A549 (cell line): Measurements from ENCODE around the gene MTIF3. TPM values are rescaled to one million over a fixed set of nuclear protein-coding genes. Genes with fewer than 3 reads are reported as not detected.

Experiments used
- ATAC-seq, 2 experiments: fragments of 200-7000 bp in 1 of 2; fragments of >200 bp in 1 of 2; cut with Nextera tagmentation in 1 of 2; cut with Tn5 transposase in 1 of 2; 3 replicates each; pipeline versions ENCODE4 v1.8.0 to v1.9.1; 2018 to 2020; ENCODE audit warnings: mild to moderate bottlenecking in 1 of 2, moderate library complexity in 1 of 2
- CTCF ChIA-PET: fragments of 300-600 bp; sonication (Branson Sonifier 250); formaldehyde crosslinking; extraction: SDS; loops from one replicate; lab custom pipeline; 2021; ENCODE audit warnings: antibody characterized with exemption, inconsistent platforms; lab: Yijun Ruan, JAX
- POLR2A ChIA-PET: fragments of 350-600 bp; formaldehyde crosslinking; extraction: SDS; loops from one replicate; lab custom pipeline; 2021; ENCODE audit warnings: antibody characterized with exemption, inconsistent platforms; lab: Yijun Ruan, JAX
- DNase-seq, 2 experiments: peaks; one replicate each; pipeline versions ENCODE4 v3.0.0 to v3.0.0-alpha.2; 2011 to 2016; ENCODE audit warnings: low read depth in 1 of 2, low spot score in 1 of 2
- FAIRE-seq: peaks from 2 replicates; lab custom pipeline; 2011; peaks lifted over from hg19 to GRCh38; lab: Jason Lieb, UNC
- H3K27ac ChIP-seq, 2 experiments: fragments of >200 bp; sonication (Bioruptor Twin); formaldehyde crosslinking; 3 replicates each; pipeline ENCODE4 v1.5.1; 2016 to 2017
- H3K4me1 ChIP-seq: fragments of >200 bp; sonication (Bioruptor Twin); formaldehyde crosslinking; 3 replicates; pipeline ENCODE4 v1.6.1; 2016
- H3K4me2 ChIP-seq: fragments of >200 bp; sonication (Bioruptor Twin); formaldehyde crosslinking; 3 replicates; pipeline ENCODE4 v1.6.1; 2016
- H3K4me3 ChIP-seq: fragments of >200 bp; sonication (Bioruptor Twin); formaldehyde crosslinking; 3 replicates; pipeline ENCODE4 v1.5.1; 2016
- H3K9me3 ChIP-seq: fragments of >200 bp; sonication (Bioruptor Twin); formaldehyde crosslinking; 3 replicates; pipeline ENCODE4 v1.6.1; 2016
- BCL3 ChIP-seq: fragments of >200 bp; sonication (Bioruptor Twin); formaldehyde crosslinking; IDR thresholded peaks from 3 replicates; pipeline ENCODE4 v1.6.1; 2016
- CTCF ChIP-seq: fragments of >200 bp; sonication (Bioruptor Twin); formaldehyde crosslinking; IDR thresholded peaks from 3 replicates; pipeline ENCODE4 v1.5.1; 2016
- ELK1 ChIP-seq: fragments of 150-350 bp; IDR thresholded peaks from 2 replicates; pipeline ENCODE4 v1.6.1; 2014; ENCODE audit warnings: low read depth, mild to moderate bottlenecking, low read length
- EP300 ChIP-seq, 2 experiments: fragments of >200 bp; sonication (Bioruptor Twin); formaldehyde crosslinking; IDR thresholded peaks; 2 replicates in 1 of 2; 3 replicates in 1 of 2; pipeline ENCODE4 v1.6.1; 2016 to 2017
- ESRRA ChIP-seq: fragments of 150-350 bp; IDR thresholded peaks from 2 replicates; pipeline ENCODE4 v1.6.1; 2014; ENCODE audit warnings: mild to moderate bottlenecking, low read length, borderline replicate concordance
- FOSB ChIP-seq: fragments of 250-450 bp; sonication (Bioruptor Pico); IDR thresholded peaks from 2 replicates; pipeline ENCODE4 v1.5.0; 2020; ENCODE audit warnings: mild to moderate bottlenecking, moderate library complexity
- FOSL2 ChIP-seq, 2 experiments: fragments of 450-650 bp in 1 of 2; fragments of >200 bp in 1 of 2; sonication (Bioruptor Twin) in 1 of 2; formaldehyde crosslinking; IDR thresholded peaks; 2 replicates each; pipeline versions ENCODE4 v1.5.0 to v1.6.1; 2016 to 2020; ENCODE audit warnings: mild to moderate bottlenecking in 1 of 2, moderate library complexity in 1 of 2
- FOXS1 ChIP-seq: fragments of 250-450 bp; sonication (Bioruptor Pico); IDR thresholded peaks from 2 replicates; pipeline ENCODE4 v1.5.0; 2020; ENCODE audit warnings: mild to moderate bottlenecking, moderate library complexity
- HEYL ChIP-seq: fragments of 250-450 bp; sonication (Bioruptor Pico); IDR thresholded peaks from 2 replicates; pipeline ENCODE4 v1.8.0; 2021; ENCODE audit warnings: mild to moderate bottlenecking, moderate library complexity
- HOXA7 ChIP-seq: fragments of 250-450 bp; sonication (Bioruptor Pico); IDR thresholded peaks from 2 replicates; pipeline ENCODE4 v1.5.0; 2020; ENCODE audit warnings: mild to moderate bottlenecking, moderate library complexity
- HOXB13 ChIP-seq: fragments of 250-450 bp; sonication (Bioruptor Pico); IDR thresholded peaks from 2 replicates; pipeline ENCODE4 v1.5.0; 2020; ENCODE audit warnings: low read depth, mild to moderate bottlenecking, moderate library complexity
- HOXB5 ChIP-seq: fragments of 250-450 bp; sonication (Bioruptor Pico); IDR thresholded peaks from 2 replicates; pipeline ENCODE4 v1.5.0; 2020; ENCODE audit warnings: mild to moderate bottlenecking, moderate library complexity
- JUN ChIP-seq, 2 experiments: fragments of >200 bp; sonication (Bioruptor Twin); formaldehyde crosslinking; IDR thresholded peaks; 2 replicates in 1 of 2; 3 replicates in 1 of 2; pipeline ENCODE4 v1.6.1; 2016 to 2017
- KDM5A ChIP-seq: fragments of 200-600 bp; sonication (generic); IDR thresholded peaks from 2 replicates; pipeline ENCODE4 v1.6.1; 2016; ENCODE audit warnings: antibody characterized with exemption, mild to moderate bottlenecking
- MAFK ChIP-seq: fragments of 450-650 bp; IDR thresholded peaks from 2 replicates; pipeline ENCODE4 v1.6.1; 2014; ENCODE audit not compliant: partially characterized antibody
- NR3C1 ChIP-seq: fragments of >200 bp; sonication (Bioruptor Twin); formaldehyde crosslinking; IDR thresholded peaks from 3 replicates; pipeline ENCODE4 v1.6.1; 2017
- PBX3 ChIP-seq: IDR thresholded peaks from 2 replicates; pipeline ENCODE4 v1.6.1; 2012
- POLR2AphosphoS2 ChIP-seq: conservative IDR thresholded peaks from 2 replicates; pipeline ENCODE4 v1.6.1; 2012; ENCODE audit warnings: low read length, improper control_type of control experiment, inconsistent platforms
- SREBF2 ChIP-seq: fragments of 450-650 bp; IDR thresholded peaks from 2 replicates; pipeline ENCODE4 v1.6.1; 2014; ENCODE audit warnings: mild to moderate bottlenecking, moderate library complexity
- TP53 ChIP-seq: fragments of 250-450 bp; sonication (Bioruptor Pico); IDR thresholded peaks from 2 replicates; pipeline ENCODE4 v1.5.0; 2021; ENCODE audit warnings: mild to moderate bottlenecking, moderate library complexity
- ZFP36 ChIP-seq: fragments of 450-650 bp; IDR thresholded peaks from 2 replicates; pipeline ENCODE4 v1.6.1; 2014; ENCODE audit warnings: borderline replicate concordance; ENCODE audit not compliant: partially characterized antibody
- WGBS: methylation state at CpG from one replicate; pipeline ENCODE4 v1.1.6; 2017; ENCODE audit errors: missing lambda C conversion rate; 5-methylcytosine and 5-hydroxymethylcytosine counted together
- polyA plus RNA-seq, 4 experiments: library from polyadenylated mRNA; depleted of rRNA in 3 of 4; stranded (reverse); fragments of >200 nt; fragmentation: RNase III in 1 of 4; extraction: RNeasy Plus Mini Kit Qiagen cat#74134 plus additional on column Dnase treatment in 1 of 4; gene quantifications; 2 replicates in 3 of 4; 3 replicates in 1 of 4; pipeline ENCODE4 v1.2.3, GENCODE V29; 2011 to 2017

The MTIF3 gene
- polyA plus RNA-seq, 2 of the 4 experiments (the other 2 are of a cell fraction), result 31.7 to 61.8 TPM

- no peak for FAIRE-seq
- ATAC-seq, result no peak
- ChIA-PET CTCF (no interaction called here), POLR2A (no interaction called here)
- Histone ChIP-seq H3K4me2 (no peak overlapping the region), H3K4me3 (no peak overlapping the region), H3K27ac (no peak overlapping the region), H3K4me1 (peaks cover 2% of the 10 kb centered on the region; the same call in 2 of the 3 replicates), H3K9me3 (no peaks in the 10 kb centered on the region)
- TF ChIP-seq ZFP36 (no peak), BCL3 (no peak), POLR2AphosphoS2 (no peak), EP300 (IDR thresholded peaks at IDR 0.05) (no peak), MAFK (no peak), PBX3 (no peak), ELK1 (no peak), TP53 (CRISPR knock-in tag) (no peak), SREBF2 (no peak), KDM5A (no peak), HOXB5 (no peak), HOXB13 (no peak), JUN (IDR thresholded peaks at IDR 0.05) (no peak), HEYL (CRISPR knock-in tag) (no peak), FOSB (no peak)
- 90% methylated on average over 3 of the region's 3 CpGs for WGBS
- DNase-seq, result no peak
These were observed 18.2 kb downstream of the MTIF3 start for GRCh38 chr13:27432180-27432579.

GRCh38 chr13:27428160-27428559, 22.2 kb downstream of the MTIF3 start:
- Histone ChIP-seq H3K4me3 (no peak overlapping the region), H3K4me2 (no peak overlapping the region), H3K27ac (no peak overlapping the region), H3K4me1 (peaks cover 17% of the 10 kb centered on the region), H3K9me3 (no peaks in the 10 kb centered on the region)
- DNase-seq (no peak), FAIRE-seq (no peak), ATAC-seq (no peak)
- ChIA-PET CTCF (interaction anchor here (1.1 to 5.3 kb wide), 5 partner anchors 45 to 526 kb away, joined by 3 to 28 read pairs (median 5); no protein-coding TSS in a partner anchor), POLR2A (interaction anchor here (1.8 kb wide), 1 partner anchor 22 kb away, joined by 5 read pairs; the partner anchor contains the start of gene MTIF3)
- TF ChIP-seq HEYL (CRISPR knock-in tag), result no peak
- no peak for TF ChIP-seq ESRRA
- no peak for TF ChIP-seq KDM5A
- no peak for TF ChIP-seq CTCF
- no peak for TF ChIP-seq FOXS1 (CRISPR knock-in tag)
- no peak for TF ChIP-seq FOSL2 (IDR thresholded peaks at IDR 0.05)
- no peak for TF ChIP-seq FOSL2 (CRISPR knock-in tag; IDR thresholded peaks at IDR 0.05)
- TF ChIP-seq NR3C1, result no peak
- TF ChIP-seq HOXA7, result no peak
- 92% methylated on average over 5 of the region's 5 CpGs for WGBS
